HG03103 (cell line): Measurements from ENCODE around the gene ARHGAP15.

Experiments used
- ATAC-seq: cut with Tn5 transposase; IDR thresholded peaks from one replicate; pipeline ENCODE4 v1.9.1; 2021; ENCODE audit warnings: low read depth; ENCODE audit not compliant: unreplicated experiment

ARHGAP15 gene

GRCh38 chr2:143652692-143653091 is 523.5 kb downstream of the ARHGAP15 start:
- ATAC-seq, result no peak

DNA sequence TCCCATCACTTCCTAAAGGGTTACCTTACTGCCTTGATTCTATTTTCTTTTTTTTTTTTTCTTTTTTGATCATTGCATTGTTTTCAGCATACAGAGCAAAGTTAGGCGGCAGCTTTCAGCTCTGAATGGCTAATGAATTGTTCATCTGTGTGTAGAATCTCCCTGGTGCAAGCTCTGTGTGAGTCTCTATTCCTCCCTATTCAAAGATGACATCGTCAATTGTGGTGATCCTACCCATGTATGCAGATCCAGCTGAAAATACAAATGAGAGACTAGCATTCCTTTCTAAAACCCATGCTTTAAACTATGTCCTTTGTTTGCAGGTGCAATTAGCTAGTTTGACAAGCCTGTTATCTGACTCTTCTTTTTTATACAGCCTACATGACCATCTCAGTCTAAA is 539.0 kb downstream of the ARHGAP15 start:
- no peak for ATAC-seq

GRCh38 chr2:143674051-143674450 is 544.8 kb downstream of the ARHGAP15 start:
- no peak for ATAC-seq

- ATAC-seq, result no peak
Measured at GRCh38 chr2:143675021-143675420, 545.8 kb downstream of the ARHGAP15 start.

GRCh38 chr2:143679617-143680016 is 550.4 kb downstream of the ARHGAP15 start:
- no peak for ATAC-seq

- no peak for ATAC-seq
Measured at GRCh38 chr2:143680885-143681405, 551.7 kb downstream of the ARHGAP15 start.

DNA sequence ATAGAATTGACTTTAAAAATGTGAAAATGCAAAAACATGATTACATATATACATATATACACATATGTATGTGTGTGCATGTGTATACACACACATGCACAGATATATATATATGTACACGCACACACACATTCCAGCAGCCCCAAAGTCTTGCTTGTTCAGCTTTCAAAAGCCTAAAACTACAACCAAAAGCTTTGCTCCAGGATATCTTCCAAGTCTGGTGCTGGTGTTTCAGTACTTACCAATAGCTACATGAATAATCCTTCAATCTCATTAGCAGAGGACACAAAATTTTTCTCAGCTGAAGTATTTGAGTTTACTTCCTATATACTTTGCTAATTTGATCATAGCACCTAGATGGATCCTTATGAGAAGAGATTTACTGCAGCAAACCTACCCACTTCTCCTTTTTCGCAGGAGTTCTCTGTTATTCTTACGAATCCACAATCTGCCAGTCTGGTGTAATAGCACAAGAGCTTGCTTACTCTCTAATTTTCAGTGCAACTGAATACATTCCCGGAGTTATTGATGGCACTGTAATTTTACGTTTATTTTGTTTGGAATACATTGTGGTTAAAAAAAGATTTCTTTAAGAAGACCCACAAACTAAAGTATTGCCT is 553.3 kb downstream of the ARHGAP15 start:
- ATAC-seq, result no peak

DNA sequence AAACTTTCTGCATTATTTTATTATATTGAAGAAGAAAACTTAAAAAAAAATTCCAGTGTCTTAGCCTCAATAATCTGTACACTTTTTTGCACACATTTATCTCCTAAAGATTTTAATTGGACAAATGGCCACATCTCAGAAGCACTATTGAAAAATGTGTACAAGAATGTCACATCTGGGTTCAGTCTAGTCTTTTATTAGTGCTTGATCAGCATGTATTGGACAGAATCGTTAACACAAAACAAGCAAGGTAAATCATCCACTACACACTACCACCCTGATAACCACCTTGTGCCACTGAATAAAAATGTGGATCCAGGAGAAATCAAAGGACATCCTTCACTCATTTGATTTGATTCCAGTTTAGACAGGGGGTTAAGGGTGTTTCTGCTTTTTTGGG is 554.8 kb downstream of the ARHGAP15 start:
- no peak for ATAC-seq

GRCh38 chr2:143684551-143685320 is 555.5 kb downstream of the ARHGAP15 start:
- no peak for ATAC-seq

GRCh38 chr2:143685421-143686078 is 556.3 kb downstream of the ARHGAP15 start:
- ATAC-seq, result no peak

GRCh38 chr2:143686585-143687164 is 557.5 kb downstream of the ARHGAP15 start:
- ATAC-seq, result no peak

GRCh38 chr2:143688248-143688647 is 559.0 kb downstream of the ARHGAP15 start:
- ATAC-seq, result no peak

- ATAC-seq, result no peak
Measured at GRCh38 chr2:143688815-143689214, 559.6 kb downstream of the ARHGAP15 start.

DNA sequence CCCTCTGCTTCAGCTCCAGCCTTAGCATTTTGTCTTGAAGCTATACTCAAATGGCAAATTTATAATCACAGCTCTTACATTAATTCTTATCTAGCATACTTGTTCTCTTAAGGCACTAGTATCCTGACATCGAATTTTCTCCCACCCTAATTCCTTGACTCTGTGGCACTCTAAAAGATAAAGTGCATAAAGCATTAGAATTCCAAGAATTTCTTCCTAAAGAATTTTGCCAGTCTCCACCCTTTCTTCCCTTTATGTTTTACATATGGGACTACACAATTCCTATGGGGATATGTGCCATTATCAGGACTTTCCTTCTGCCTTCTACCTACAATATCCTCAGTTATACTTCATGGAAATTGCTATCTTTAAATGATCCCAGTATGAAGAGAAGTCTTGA is 560.3 kb downstream of the ARHGAP15 start:
- no peak for ATAC-seq

DNA sequence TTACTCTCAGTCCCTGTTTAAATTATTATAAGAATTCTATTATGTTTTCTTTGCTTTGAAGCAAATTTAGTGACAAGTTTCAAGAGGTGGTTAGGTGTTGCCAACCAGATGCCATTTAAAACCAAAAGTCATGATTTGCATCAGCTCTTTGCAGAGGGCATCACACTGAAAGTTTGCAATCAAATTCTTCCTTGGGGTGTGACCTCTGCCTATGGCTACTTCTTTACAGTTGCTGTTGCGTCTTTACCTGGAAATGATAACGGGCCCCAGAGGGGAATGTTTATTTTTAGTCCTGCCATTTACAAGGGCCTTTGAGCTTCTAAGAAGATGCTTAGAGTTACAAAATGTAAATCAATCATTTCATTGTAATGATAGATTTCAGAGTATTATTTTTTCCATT is 561.0 kb downstream of the ARHGAP15 start:
- no peak for ATAC-seq

GRCh38 chr2:143691121-143691520 is 561.9 kb downstream of the ARHGAP15 start:
- no peak for ATAC-seq

GRCh38 chr2:143692162-143692561 is 562.9 kb downstream of the ARHGAP15 start:
- no peak for ATAC-seq

DNA sequence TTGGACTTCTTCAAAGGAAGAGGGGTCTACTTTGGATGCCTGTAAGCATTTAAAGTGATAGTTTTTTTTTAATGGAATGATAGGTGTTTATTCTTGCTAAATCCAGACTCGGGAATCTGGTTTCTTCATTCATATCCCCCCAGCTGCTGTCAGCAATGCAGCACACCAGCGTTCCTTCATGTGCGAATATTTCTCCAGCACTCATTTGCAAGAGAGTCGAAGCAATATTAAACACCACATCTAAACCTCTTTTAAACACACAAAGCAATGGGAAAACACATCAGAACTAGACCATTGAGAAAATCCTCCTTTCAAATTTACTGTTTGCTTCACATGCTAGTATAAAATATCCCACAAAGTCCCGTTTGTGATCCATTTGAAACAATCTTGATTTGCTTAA is 563.7 kb downstream of the ARHGAP15 start:
- no peak for ATAC-seq

- no peak for ATAC-seq
Measured at GRCh38 chr2:143694335-143694734, 565.1 kb downstream of the ARHGAP15 start.

DNA sequence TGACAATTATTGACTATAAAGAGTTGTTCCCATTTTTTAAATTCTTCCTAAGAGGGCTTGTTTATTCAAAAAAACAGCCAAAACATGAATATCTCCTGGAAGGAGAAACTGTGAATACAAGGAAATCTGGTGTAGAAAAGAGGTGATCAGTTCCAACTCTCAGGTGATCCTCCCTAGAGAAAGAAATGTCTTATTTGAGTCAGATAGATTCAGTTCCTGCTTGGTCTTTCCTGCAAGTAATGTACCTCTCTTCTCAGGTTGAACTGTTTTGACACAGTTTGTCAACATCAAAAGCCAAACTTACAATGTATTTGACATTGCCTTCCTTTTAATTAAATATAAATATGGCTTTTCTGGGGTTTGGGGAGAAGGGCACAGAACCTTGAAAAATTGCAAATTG is 567.4 kb downstream of the ARHGAP15 start:
- peak; percentile 62 for ATAC-seq

- peak; percentile 60 for ATAC-seq
Measured at GRCh38 chr2:143697744-143698143, 568.5 kb downstream of the ARHGAP15 start.
